ENCODE measurements around the gene DDX24. TPM values are rescaled to one million over a fixed set of nuclear protein-coding genes. Genes with fewer than 3 reads are reported as not detected.

The DDX24 gene
- total RNA-seq, 1 experiment from 2014 or later, result 203 TPM

GRCh38 chr14:94005324-94006073 is 75.5 kb downstream of the DDX24 start:
- Histone ChIP-seq H3K27me3 (replicated peaks; ENCODE audit: insufficient read depth, low read depth, low read length, poor library complexity) (no peaks in the 10 kb centered on the region), H3K36me3 (ENCODE audit: insufficient read depth, low read length, poor library complexity, severe bottlenecking) (no peaks in the 10 kb centered on the region), H3K4me1 (ENCODE audit: insufficient read depth, low read length, poor library complexity, severe bottlenecking) (peaks cover 4% of the 10 kb centered on the region), H3K27ac (ENCODE audit: low read depth, low read length, poor library complexity, severe bottlenecking) (no peak overlapping the region), H3K9me3 (ENCODE audit: low read depth, low read length, poor library complexity, severe bottlenecking) (no peaks in the 10 kb centered on the region), H3K4me3 (ENCODE audit: low read depth, low read length, poor library complexity, severe bottlenecking) (no peak overlapping the region)
- no peak for DNase-seq (ENCODE audit: low spot score)
- BruUV-seq (replicated peaks), result no TSS peak
- CTCF ChIA-PET, result no interaction called here
- TF ChIP-seq EZH2 (IDR thresholded peaks at IDR 0.05; ENCODE audit: borderline replicate concordance, low read depth, low read length, poor library complexity, severe bottlenecking), result no peak
- TF ChIP-seq, protein P1, sequence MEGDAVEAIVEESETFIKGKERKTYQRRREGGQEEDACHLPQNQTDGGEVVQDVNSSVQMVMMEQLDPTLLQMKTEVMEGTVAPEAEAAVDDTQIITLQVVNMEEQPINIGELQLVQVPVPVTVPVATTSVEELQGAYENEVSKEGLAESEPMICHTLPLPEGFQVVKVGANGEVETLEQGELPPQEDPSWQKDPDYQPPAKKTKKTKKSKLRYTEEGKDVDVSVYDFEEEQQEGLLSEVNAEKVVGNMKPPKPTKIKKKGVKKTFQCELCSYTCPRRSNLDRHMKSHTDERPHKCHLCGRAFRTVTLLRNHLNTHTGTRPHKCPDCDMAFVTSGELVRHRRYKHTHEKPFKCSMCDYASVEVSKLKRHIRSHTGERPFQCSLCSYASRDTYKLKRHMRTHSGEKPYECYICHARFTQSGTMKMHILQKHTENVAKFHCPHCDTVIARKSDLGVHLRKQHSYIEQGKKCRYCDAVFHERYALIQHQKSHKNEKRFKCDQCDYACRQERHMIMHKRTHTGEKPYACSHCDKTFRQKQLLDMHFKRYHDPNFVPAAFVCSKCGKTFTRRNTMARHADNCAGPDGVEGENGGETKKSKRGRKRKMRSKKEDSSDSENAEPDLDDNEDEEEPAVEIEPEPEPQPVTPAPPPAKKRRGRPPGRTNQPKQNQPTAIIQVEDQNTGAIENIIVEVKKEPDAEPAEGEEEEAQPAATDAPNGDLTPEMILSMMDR (conservative IDR thresholded peaks at IDR 0.05; ENCODE audit: low read depth, low read length), result peak; percentile 57
- POLR2A ChIA-PET (ENCODE audit: low non-redundant PET), result no interaction called here
- intact Hi-C loops (cut with micrococcal nuclease; ENCODE audit: unreplicated experiment), result loop anchor here (2.0 to 10.0 kb wide), 2 partner anchors 65 to 351 kb away; no protein-coding TSS in a partner anchor

DNA sequence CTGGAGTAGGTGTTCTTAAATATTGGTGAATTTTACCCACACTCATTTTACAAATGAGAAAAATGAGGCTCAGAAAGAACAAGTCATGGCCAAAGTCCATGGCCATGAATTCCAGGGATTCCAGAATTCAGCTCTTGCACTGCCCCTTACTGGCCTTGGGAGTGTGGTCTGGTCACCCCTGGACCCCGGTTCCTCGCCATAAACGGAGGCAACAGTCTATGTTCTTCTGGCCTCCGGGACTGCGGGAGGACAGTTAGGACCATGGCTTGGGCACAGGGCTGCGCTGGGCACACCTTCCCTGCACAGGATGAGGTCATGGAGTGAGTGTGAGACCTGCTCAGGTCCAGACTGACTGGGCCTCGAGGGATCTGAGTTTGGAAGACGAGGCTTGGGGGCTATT is 77.0 kb downstream of the DDX24 start:
- Histone ChIP-seq H3K27ac (ENCODE audit: low read depth, low read length, poor library complexity, severe bottlenecking) (no peak overlapping the region), H3K27me3 (replicated peaks; ENCODE audit: insufficient read depth, low read depth, low read length, poor library complexity) (no peaks in the 10 kb centered on the region), H3K9me3 (ENCODE audit: low read depth, low read length, poor library complexity, severe bottlenecking) (no peaks in the 10 kb centered on the region), H3K36me3 (ENCODE audit: insufficient read depth, low read length, poor library complexity, severe bottlenecking) (no peaks in the 10 kb centered on the region), H3K4me3 (ENCODE audit: low read depth, low read length, poor library complexity, severe bottlenecking) (no peak overlapping the region), H3K4me1 (ENCODE audit: insufficient read depth, low read length, poor library complexity, severe bottlenecking) (peaks cover 4% of the 10 kb centered on the region)
- BruUV-seq (replicated peaks), result no TSS peak
- CTCF ChIA-PET, result interaction anchor here (0.6 kb wide), 1 partner anchor 55 kb away, joined by 3 read pairs; no protein-coding TSS in a partner anchor
- no peak for DNase-seq (ENCODE audit: low spot score)
- POLR2A ChIA-PET (ENCODE audit: low non-redundant PET), result interaction anchor here (0.6 kb wide), 1 partner anchor 454 kb away, joined by 3 read pairs; no protein-coding TSS in a partner anchor
- TF ChIP-seq, protein P1 (conservative IDR thresholded peaks at IDR 0.05; ENCODE audit: low read depth, low read length), result no peak
- TF ChIP-seq EZH2 (IDR thresholded peaks at IDR 0.05; ENCODE audit: borderline replicate concordance, low read depth, low read length, poor library complexity, severe bottlenecking), result no peak
- intact Hi-C loops (cut with micrococcal nuclease; ENCODE audit: unreplicated experiment), result loop anchor here (2.0 to 10.0 kb wide), 2 partner anchors 63 to 349 kb away; no protein-coding TSS in a partner anchor

GRCh38 chr14:94003397-94003796 is 77.6 kb downstream of the DDX24 start:
- Histone ChIP-seq H3K27ac (ENCODE audit: low read depth, low read length, poor library complexity, severe bottlenecking) (no peak overlapping the region), H3K9me3 (ENCODE audit: low read depth, low read length, poor library complexity, severe bottlenecking) (no peaks in the 10 kb centered on the region), H3K4me1 (ENCODE audit: insufficient read depth, low read length, poor library complexity, severe bottlenecking) (peaks cover 4% of the 10 kb centered on the region), H3K36me3 (ENCODE audit: insufficient read depth, low read length, poor library complexity, severe bottlenecking) (no peaks in the 10 kb centered on the region), H3K4me3 (ENCODE audit: low read depth, low read length, poor library complexity, severe bottlenecking) (no peak overlapping the region), H3K27me3 (replicated peaks; ENCODE audit: insufficient read depth, low read depth, low read length, poor library complexity) (no peaks in the 10 kb centered on the region)
- ChIA-PET POLR2A (ENCODE audit: low non-redundant PET) (interaction anchor here (0.6 kb wide), 1 partner anchor 455 kb away, joined by 3 read pairs; no protein-coding TSS in a partner anchor), CTCF (interaction anchor here (0.7 kb wide), 1 partner anchor 13 kb away, joined by 5 read pairs; no protein-coding TSS in a partner anchor)
- TF ChIP-seq EZH2 (IDR thresholded peaks at IDR 0.05; ENCODE audit: borderline replicate concordance, low read depth, low read length, poor library complexity, severe bottlenecking), result no peak
- TF ChIP-seq, protein P1 (conservative IDR thresholded peaks at IDR 0.05; ENCODE audit: low read depth, low read length), result no peak
- intact Hi-C loops (cut with micrococcal nuclease; ENCODE audit: unreplicated experiment), result loop anchor here (10.0 kb wide), 1 partner anchor 349 kb away; no protein-coding TSS in a partner anchor
- no TSS peak for BruUV-seq (replicated peaks)
- DNase-seq (ENCODE audit: low spot score), result no peak

Measured in A673 (cell line).